ENCODE results near the gene ARID3A. TPM values are rescaled to one million over a fixed set of nuclear protein-coding genes. Genes with fewer than 3 reads are reported as not detected.
A peak's percentile ranks its signal among the peaks of the same experiment; 100 is the strongest.

The ARID3A gene
- total and polyA plus RNA-seq, 2 of the 13 experiments (the other 11 are each of a cell fraction or from before 2014, with no cell fraction given) = 71.3 to 77.9 TPM

GRCh38 chr19:924553-925086 is 1.2 kb upstream of the ARID3A start (continued):
- TF ChIP-seq ZBED4 (CRISPR knock-in tag; IDR thresholded peaks at IDR 0.05; ENCODE audit: borderline replicate concordance) (no peak), SNAPC4 (CRISPR knock-in tag; IDR thresholded peaks at IDR 0.05) (0 out of 2 replicates have a peak, but pooled peaks have one; percentile 68), KDM5B (CRISPR knock-in tag; IDR thresholded peaks at IDR 0.05; ENCODE audit: borderline replicate concordance) (no peak), CBX5 (CRISPR knock-in tag; IDR thresholded peaks at IDR 0.05; ENCODE audit: borderline replicate concordance) (no peak), ZSCAN30 (CRISPR knock-in tag; IDR thresholded peaks at IDR 0.05) (no peak), SNAPC2 (CRISPR knock-in tag; IDR thresholded peaks at IDR 0.05) (0 out of 2 replicates have a peak, but pooled peaks have one; percentile 22), GLI4 (CRISPR knock-in tag; IDR thresholded peaks at IDR 0.05; ENCODE audit: borderline replicate concordance) (peak; percentile 51; the same call in 1 of the 2 replicates), ZNF687 (CRISPR knock-in tag; IDR thresholded peaks at IDR 0.05) (no peak), ZNF337 (CRISPR knock-in tag; IDR thresholded peaks at IDR 0.05; ENCODE audit: borderline replicate concordance, low read depth) (no peak), ESRRA (CRISPR knock-in tag; IDR thresholded peaks at IDR 0.05; ENCODE audit: low read depth) (0 out of 2 replicates have a peak, but pooled peaks have one; percentile 10), ZNF644 (CRISPR knock-in tag; IDR thresholded peaks at IDR 0.05; ENCODE audit: low read depth) (no peak), ZNF552 (CRISPR knock-in tag; IDR thresholded peaks at IDR 0.05; ENCODE audit: borderline replicate concordance) (0 out of 2 replicates have a peak, but pooled peaks have one; percentile 26), RXRA (CRISPR knock-in tag; IDR thresholded peaks at IDR 0.05) (peak; percentile 6; the same call in 1 of the 2 replicates), KLF16 (CRISPR knock-in tag; IDR thresholded peaks at IDR 0.05) (no peak)

Measured in HepG2 (cell line).